ENCODE measurements around the gene ZBTB47. TPM values are rescaled to one million over a fixed set of nuclear protein-coding genes. Genes with fewer than 3 reads are reported as not detected.

ZBTB47 gene
- 100 to 1,000 TPM in 1 of 2 donors, 10 to 100 TPM in 1; 84.2 to 108 TPM for total RNA-seq

DNA sequence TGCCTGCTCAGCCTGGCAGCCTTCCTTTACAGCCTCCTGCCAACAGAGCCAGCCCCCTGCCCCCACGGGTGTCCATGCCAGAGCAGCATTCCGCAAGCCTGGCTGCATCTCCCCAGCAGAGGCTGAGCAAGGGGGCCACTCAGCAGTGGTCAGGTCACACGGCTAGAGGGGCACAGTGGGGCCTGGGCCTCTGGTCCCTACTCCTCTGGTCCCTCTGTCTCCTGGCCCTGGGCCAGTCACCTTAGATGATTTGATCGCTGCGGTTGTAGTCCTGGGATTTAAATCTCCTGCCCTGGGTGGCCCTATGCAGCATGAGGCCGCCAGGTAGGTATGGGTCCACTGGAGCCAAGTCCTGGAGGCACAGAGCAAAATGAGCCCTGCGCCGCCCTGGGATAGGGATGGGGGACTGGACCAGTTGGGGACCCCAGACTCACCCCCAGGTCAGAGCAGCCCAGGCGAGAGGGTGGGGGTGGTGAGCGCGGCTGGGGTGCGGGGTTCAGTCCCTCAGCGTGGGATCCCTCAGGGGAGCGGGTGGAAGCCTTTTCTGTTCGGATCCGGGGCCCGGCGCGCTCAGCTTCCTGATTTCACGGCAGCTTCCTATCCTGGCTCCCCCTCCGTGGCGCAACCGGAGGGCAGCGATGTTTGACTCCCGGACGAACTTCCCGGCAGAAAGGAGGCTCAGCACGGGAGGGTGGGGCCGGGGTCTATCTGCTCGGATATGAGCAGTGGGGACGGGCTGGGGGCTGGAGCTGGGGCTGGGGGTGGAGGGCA, at the start of gene ZBTB47:
Gene ZBTB47, plus strand, starts transcription at position 138 of the 771 bp plus-strand sequence. CDS start 4,659 bp downstream, outside the sequence.
- TF ChIP-seq, protein P1, sequence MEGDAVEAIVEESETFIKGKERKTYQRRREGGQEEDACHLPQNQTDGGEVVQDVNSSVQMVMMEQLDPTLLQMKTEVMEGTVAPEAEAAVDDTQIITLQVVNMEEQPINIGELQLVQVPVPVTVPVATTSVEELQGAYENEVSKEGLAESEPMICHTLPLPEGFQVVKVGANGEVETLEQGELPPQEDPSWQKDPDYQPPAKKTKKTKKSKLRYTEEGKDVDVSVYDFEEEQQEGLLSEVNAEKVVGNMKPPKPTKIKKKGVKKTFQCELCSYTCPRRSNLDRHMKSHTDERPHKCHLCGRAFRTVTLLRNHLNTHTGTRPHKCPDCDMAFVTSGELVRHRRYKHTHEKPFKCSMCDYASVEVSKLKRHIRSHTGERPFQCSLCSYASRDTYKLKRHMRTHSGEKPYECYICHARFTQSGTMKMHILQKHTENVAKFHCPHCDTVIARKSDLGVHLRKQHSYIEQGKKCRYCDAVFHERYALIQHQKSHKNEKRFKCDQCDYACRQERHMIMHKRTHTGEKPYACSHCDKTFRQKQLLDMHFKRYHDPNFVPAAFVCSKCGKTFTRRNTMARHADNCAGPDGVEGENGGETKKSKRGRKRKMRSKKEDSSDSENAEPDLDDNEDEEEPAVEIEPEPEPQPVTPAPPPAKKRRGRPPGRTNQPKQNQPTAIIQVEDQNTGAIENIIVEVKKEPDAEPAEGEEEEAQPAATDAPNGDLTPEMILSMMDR (IDR thresholded peaks at IDR 0.05), result no peak
- peak within 1 kb of the TSS; percentile 92 to 97 for H3K27ac ChIP-seq
- peaks cover 9% of the 10 kb centered on the region for H3K36me3 ChIP-seq
- DNase-seq (ENCODE audit: low spot score) (no peak), ATAC-seq (ENCODE audit: insufficient number of reproducible peaks, low FRiP score, low read depth) (no peak)
- peak within 1 kb of the TSS; percentile 91 for H3K4me3 ChIP-seq
- no peaks in the 10 kb centered on the region for H3K27me3 ChIP-seq (replicated peaks; ENCODE audit: insufficient read depth)
- H3K4me1 ChIP-seq (ENCODE audit: control insufficient read depth in 1 of 2, low read depth in 2 of 2), result peaks cover 36 to 77% of the 10 kb centered on the region in 2 donors
- no peaks in the 10 kb centered on the region for H3K9me3 ChIP-seq

DNA sequence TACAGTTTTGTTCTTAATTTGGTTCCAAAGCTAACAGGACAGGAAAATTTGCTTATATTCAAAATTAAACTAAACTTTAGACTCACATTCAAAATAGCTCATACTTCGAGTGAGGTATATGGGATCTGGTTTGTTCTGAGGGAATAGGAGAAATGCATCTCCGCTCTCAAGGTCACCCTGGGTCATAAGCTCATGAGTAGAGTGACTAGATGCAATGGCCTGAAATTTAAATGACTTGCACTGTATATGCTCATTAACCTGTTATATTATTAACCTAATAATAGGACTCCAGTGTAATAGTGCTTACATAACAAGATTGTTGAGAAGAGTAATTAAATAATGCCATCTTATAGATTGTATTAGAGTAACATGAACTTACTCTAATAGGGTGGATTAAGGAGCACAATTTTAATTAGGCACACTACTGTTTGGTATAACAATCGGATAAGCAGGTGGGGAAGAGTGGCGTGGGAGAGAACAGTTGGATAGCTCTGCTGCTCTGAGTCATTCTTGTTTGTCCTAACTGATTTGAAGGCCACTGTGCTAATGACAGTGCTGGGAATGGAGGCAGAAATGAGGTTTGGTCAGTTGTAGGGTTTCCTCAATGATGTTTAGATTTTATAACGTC, 47.8 kb upstream of the ZBTB47 start:
- Histone ChIP-seq H3K27me3 (replicated peaks; ENCODE audit: insufficient read depth) (no peaks in the 10 kb centered on the region), H3K4me3 (no peak overlapping the region), H3K9me3 (no peaks in the 10 kb centered on the region), H3K27ac (no peak overlapping the region), H3K36me3 (peaks cover 8% of the 10 kb centered on the region), H3K4me1 (ENCODE audit: control insufficient read depth in 1 of 2, low read depth in 2 of 2) (peaks cover 26 to 42% of the 10 kb centered on the region in 2 donors)
- no peak for DNase-seq (ENCODE audit: low spot score)
- TF ChIP-seq, protein P1 (IDR thresholded peaks at IDR 0.05), result no peak
- no peak for ATAC-seq (ENCODE audit: insufficient number of reproducible peaks, low FRiP score, low read depth)

DNA sequence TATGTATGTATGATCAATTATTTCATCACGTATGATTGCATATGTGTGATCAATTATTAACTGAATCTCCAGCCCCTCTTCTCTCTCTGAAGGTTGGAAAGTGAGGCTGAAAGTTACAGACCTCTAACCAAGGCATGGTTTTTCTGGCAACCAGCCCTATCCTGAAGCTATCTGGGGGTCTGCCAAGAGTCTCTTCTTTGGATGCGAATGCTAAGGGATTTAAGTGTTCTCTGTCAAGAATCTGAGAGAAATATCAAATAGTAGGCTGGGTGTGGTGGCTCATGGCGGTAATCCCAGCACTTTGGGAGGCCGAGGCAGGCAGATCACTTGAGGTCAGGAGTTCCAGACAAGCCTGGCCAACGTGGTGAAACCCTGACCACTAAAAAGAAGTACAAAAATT, 44.9 kb upstream of the ZBTB47 start:
- no peak for DNase-seq (ENCODE audit: low spot score)

GRCh38 chr3:42610976-42611375, 42.5 kb upstream of the ZBTB47 start:
- H3K9me3 ChIP-seq, result no peaks in the 10 kb centered on the region
- DNase-seq (ENCODE audit: low spot score) (no peak), ATAC-seq (ENCODE audit: insufficient number of reproducible peaks, low FRiP score, low read depth) (no peak)
- H3K27ac ChIP-seq, result peak overlapping the region in 1 of 2 donors; percentile 3
- H3K4me1 ChIP-seq (ENCODE audit: control insufficient read depth in 1 of 2, low read depth in 2 of 2), result peaks cover 13 to 47% of the 10 kb centered on the region in 2 donors
- TF ChIP-seq, protein P1 (IDR thresholded peaks at IDR 0.05), result no peak
- no peak overlapping the region for H3K4me3 ChIP-seq
- peaks cover 8% of the 10 kb centered on the region for H3K36me3 ChIP-seq
- H3K27me3 ChIP-seq (replicated peaks; ENCODE audit: insufficient read depth), result no peaks in the 10 kb centered on the region

More for the DNA sequence above, 44.9 kb upstream of the ZBTB47 start:
- TF ChIP-seq, protein P1 (IDR thresholded peaks at IDR 0.05), result no peak
- Histone ChIP-seq H3K27me3 (replicated peaks; ENCODE audit: insufficient read depth) (no peaks in the 10 kb centered on the region), H3K4me1 (ENCODE audit: control insufficient read depth in 1 of 2, low read depth in 2 of 2) (peaks cover 23 to 47% of the 10 kb centered on the region in 2 donors), H3K27ac (no peak overlapping the region), H3K4me3 (no peak overlapping the region), H3K36me3 (peaks cover 8% of the 10 kb centered on the region), H3K9me3 (no peaks in the 10 kb centered on the region)
- no peak for ATAC-seq (ENCODE audit: insufficient number of reproducible peaks, low FRiP score, low read depth)

DNA sequence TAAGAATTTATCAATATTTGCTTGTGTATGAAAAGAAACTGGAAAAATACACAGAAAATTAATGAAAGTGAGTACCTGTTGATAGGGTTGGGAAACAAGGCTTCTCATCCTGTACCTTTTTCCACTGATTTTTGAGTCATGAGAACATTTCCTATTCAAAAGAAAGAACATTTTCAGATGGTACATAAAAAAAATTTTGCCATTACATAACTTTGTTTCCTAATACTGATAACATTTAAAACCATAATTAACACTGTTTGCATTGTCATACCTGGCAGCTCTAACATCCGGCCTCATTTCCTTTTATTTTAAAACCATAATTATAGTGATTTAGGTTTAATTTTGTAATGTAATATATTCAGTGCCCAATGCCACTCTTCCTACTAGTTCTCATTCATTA, 41.3 kb upstream of the ZBTB47 start:
- peaks cover 10 to 44% of the 10 kb centered on the region in 2 donors for H3K4me1 ChIP-seq (ENCODE audit: control insufficient read depth in 1 of 2, low read depth in 2 of 2)
- ATAC-seq (ENCODE audit: insufficient number of reproducible peaks, low FRiP score, low read depth) (no peak), DNase-seq (ENCODE audit: low spot score) (no peak)
- H3K27ac ChIP-seq, result no peak overlapping the region
- H3K27me3 ChIP-seq (replicated peaks; ENCODE audit: insufficient read depth), result no peaks in the 10 kb centered on the region
- no peak overlapping the region for H3K4me3 ChIP-seq
- H3K36me3 ChIP-seq, result peaks cover 6% of the 10 kb centered on the region
- H3K9me3 ChIP-seq, result no peaks in the 10 kb centered on the region
- TF ChIP-seq, protein P1 (IDR thresholded peaks at IDR 0.05), result no peak

Data from thoracic aorta (tissue), 2 donors.